ENCODE data around the gene RORC. TPM values are rescaled to one million over a fixed set of nuclear protein-coding genes. Genes with fewer than 3 reads are reported as not detected.

RORC gene
- polyA plus RNA-seq, 1 experiment: not detected

GRCh38 chr1:151854658-151855057 is 23.1 kb upstream of the RORC start:
- TF ChIP-seq CTCF (IDR thresholded peaks at IDR 0.05; ENCODE audit: low read depth, low read length): no peak
- Histone ChIP-seq H3K27ac (ENCODE audit: low read depth, low read length) (no peak overlapping the region), H3K9me3 (ENCODE audit: control insufficient read depth, insufficient read depth, low read length) (no peaks in the 10 kb centered on the region), H3K4me3 (ENCODE audit: low read depth, low read length) (no peak overlapping the region), H3K27me3 (ENCODE audit: control insufficient read depth, insufficient read depth, low read length) (peaks cover 47% of the 10 kb centered on the region)
- POLR2A ChIA-PET: no interaction called here
- DNase-seq (ENCODE audit: low read depth, low spot score): no peak
- CTCF ChIA-PET: no interaction called here

GRCh38 chr1:151853411-151853943 is 21.9 kb upstream of the RORC start, which contains the start of gene THEM5:
THEM5 (minus strand) TSS chr1:151853712; CDS start chr1:151853565, 147 bp downstream.
- Histone ChIP-seq H3K9me3 (ENCODE audit: control insufficient read depth, insufficient read depth, low read length) (no peaks in the 10 kb centered on the region), H3K27me3 (ENCODE audit: control insufficient read depth, insufficient read depth, low read length) (peaks cover 51% of the 10 kb centered on the region), H3K4me3 (ENCODE audit: low read depth, low read length) (no peak within 1 kb of the TSS), H3K27ac (ENCODE audit: low read depth, low read length) (no peak within 1 kb of the TSS)
- DNase-seq (ENCODE audit: low read depth, low spot score): no peak
- TF ChIP-seq CTCF (IDR thresholded peaks at IDR 0.05; ENCODE audit: low read depth, low read length): no peak
- ChIA-PET POLR2A (no interaction called here), CTCF (interaction anchor here (0.8 kb wide), 1 partner anchor 28 kb away, joined by 3 read pairs; no protein-coding TSS in a partner anchor)

GRCh38 chr1:151852733-151853132 is 21.1 kb upstream of the RORC start:
- Histone ChIP-seq H3K27me3 (ENCODE audit: control insufficient read depth, insufficient read depth, low read length) (peaks cover 54% of the 10 kb centered on the region), H3K9me3 (ENCODE audit: control insufficient read depth, insufficient read depth, low read length) (no peaks in the 10 kb centered on the region), H3K27ac (ENCODE audit: low read depth, low read length) (no peak overlapping the region), H3K4me3 (ENCODE audit: low read depth, low read length) (no peak overlapping the region)
- POLR2A ChIA-PET: no interaction called here
- CTCF ChIA-PET: interaction anchor here (0.8 to 1.0 kb wide), 2 partner anchors 29 to 149 kb away, joined by 3 to 4 read pairs; no protein-coding TSS in a partner anchor
- no peak for DNase-seq (ENCODE audit: low read depth, low spot score)
- no peak for TF ChIP-seq CTCF (IDR thresholded peaks at IDR 0.05; ENCODE audit: low read depth, low read length)

GRCh38 chr1:151851886-151852285 is 20.3 kb upstream of the RORC start:
- H3K27me3 ChIP-seq (ENCODE audit: control insufficient read depth, insufficient read depth, low read length): peaks cover 50% of the 10 kb centered on the region
- no peak for TF ChIP-seq CTCF (IDR thresholded peaks at IDR 0.05; ENCODE audit: low read depth, low read length)
- H3K27ac ChIP-seq (ENCODE audit: low read depth, low read length): no peak overlapping the region
- no peaks in the 10 kb centered on the region for H3K9me3 ChIP-seq (ENCODE audit: control insufficient read depth, insufficient read depth, low read length)
- ChIA-PET CTCF (interaction anchor here (1.0 kb wide), 1 partner anchor 150 kb away, joined by 4 read pairs; no protein-coding TSS in a partner anchor), POLR2A (interaction anchor here (0.5 kb wide), 1 partner anchor 57 kb away, joined by 3 read pairs; the partner anchor contains the start of gene THEM4)
- H3K4me3 ChIP-seq (ENCODE audit: low read depth, low read length): no peak overlapping the region
- no peak for DNase-seq (ENCODE audit: low read depth, low spot score)

- ChIA-PET CTCF (no interaction called here), POLR2A (no interaction called here)
- no peaks in the 10 kb centered on the region for H3K9me3 ChIP-seq (ENCODE audit: control insufficient read depth, insufficient read depth, low read length)
- DNase-seq (ENCODE audit: low read depth, low spot score): no peak
- no peak overlapping the region for H3K27ac ChIP-seq (ENCODE audit: low read depth, low read length)
- TF ChIP-seq CTCF (IDR thresholded peaks at IDR 0.05; ENCODE audit: low read depth, low read length): no peak
- H3K27me3 ChIP-seq (ENCODE audit: control insufficient read depth, insufficient read depth, low read length): peaks cover 50% of the 10 kb centered on the region
- H3K4me3 ChIP-seq (ENCODE audit: low read depth, low read length): no peak overlapping the region
Measured at GRCh38 chr1:151849871-151850270, 18.3 kb upstream of the RORC start.
